HEK293T (cell line): Measurements from ENCODE around the gene WIZ.
"Not testable (repeated sequence)": the region's sequence is repeated elsewhere in the genome, so short reads cannot be mapped to it uniquely, and the experiment has no call there.

Source experiments
- CTCF ChIA-PET: fragments of 350-600 bp; formaldehyde crosslinking; extraction: SDS; loops from one replicate; lab custom pipeline; 2021; ENCODE audit warnings: antibody characterized with exemption, inconsistent platforms; lab: Yijun Ruan, JAX
- POLR2A ChIA-PET: fragments of 350-600 bp; formaldehyde crosslinking; extraction: SDS; loops from one replicate; lab custom pipeline; 2020; ENCODE audit warnings: antibody characterized with exemption, inconsistent platforms; lab: Yijun Ruan, JAX
- DNase-seq: peaks from one replicate; pipeline ENCODE4 v3.0.0; 2012; ENCODE audit warnings: mixed read lengths; ENCODE audit errors: extremely low spot score
- ARNT ChIP-seq: fragments of 450-650 bp; IDR thresholded peaks from 2 replicates; pipeline ENCODE4 v1.6.1; 2017; ENCODE audit warnings: mild to moderate bottlenecking
- BHLHE40 ChIP-seq: fragments of 450-650 bp; IDR thresholded peaks from 2 replicates; pipeline ENCODE4 v1.6.1; 2016; ENCODE audit warnings: mild to moderate bottlenecking, moderate library complexity, borderline replicate concordance
- CTBP1 ChIP-seq: fragments of 450-650 bp; IDR thresholded peaks from 2 replicates; pipeline ENCODE4 v1.6.1; 2016; ENCODE audit warnings: borderline replicate concordance
- ELF4 ChIP-seq: fragments of 450-650 bp; IDR thresholded peaks from 2 replicates; pipeline ENCODE4 v1.6.1; 2017; ENCODE audit warnings: antibody characterized with exemption
- FOXA1 ChIP-seq: fragments of 450-650 bp; IDR thresholded peaks from 2 replicates; pipeline ENCODE4 v1.6.1; 2016; ENCODE audit warnings: mild to moderate bottlenecking
- FOXK2 ChIP-seq: fragments of 450-650 bp; IDR thresholded peaks from 2 replicates; pipeline ENCODE4 v1.6.1; 2016; ENCODE audit warnings: mild to moderate bottlenecking
- FOXM1 ChIP-seq: fragments of 450-650 bp; IDR thresholded peaks from 2 replicates; pipeline ENCODE4 v1.6.1; 2017; ENCODE audit warnings: mild to moderate bottlenecking, borderline replicate concordance
- HDGF ChIP-seq: fragments of 450-650 bp; IDR thresholded peaks from 2 replicates; pipeline ENCODE4 v1.6.1; 2017; ENCODE audit warnings: antibody characterized with exemption, borderline replicate concordance
- L3MBTL2 ChIP-seq: fragments of 450-650 bp; conservative IDR thresholded peaks from 2 replicates; pipeline ENCODE4 v1.6.1; 2016; ENCODE audit warnings: mild to moderate bottlenecking
- LEF1 ChIP-seq: fragments of 450-650 bp; IDR thresholded peaks from 2 replicates; pipeline ENCODE4 v1.6.1; 2017; ENCODE audit warnings: mild to moderate bottlenecking, borderline replicate concordance
- NFRKB ChIP-seq: fragments of 450-650 bp; IDR thresholded peaks from 2 replicates; pipeline ENCODE4 v1.6.1; 2016; ENCODE audit warnings: mild to moderate bottlenecking, moderate library complexity
- SP1 ChIP-seq: fragments of 450-650 bp; IDR thresholded peaks from 2 replicates; pipeline ENCODE4 v1.6.1; 2017
- SUZ12 ChIP-seq: fragments of 450-650 bp; IDR thresholded peaks from 2 replicates; pipeline ENCODE4 v1.6.1; 2016; ENCODE audit warnings: mild to moderate bottlenecking
- TARDBP ChIP-seq: fragments of 450-650 bp; IDR thresholded peaks from 2 replicates; pipeline ENCODE4 v1.6.1; 2016
- ZNF384 ChIP-seq: fragments of 450-650 bp; IDR thresholded peaks from 2 replicates; pipeline ENCODE4 v1.6.1; 2016
- TF ChIP-seq, protein P1 (sequence below): fragments of 450-650 bp; IDR thresholded peaks from 2 replicates; pipeline ENCODE4 v1.6.1; 2016

Gene WIZ

GRCh38 chr19:15479391-15480345 lies 29.9 kb upstream of the WIZ start, which contains the start of gene PGLYRP2:
TSS of gene PGLYRP2 (minus strand) at chr19:15479501. CDS start at chr19:15479371, 130 bp downstream.
- ChIA-PET POLR2A (interaction anchor here (1.1 to 1.3 kb wide), 2 partner anchors 10 to 27 kb away, joined by 3 to 4 read pairs; no protein-coding TSS in a partner anchor), CTCF (interaction anchor here (0.7 kb wide), 1 partner anchor 10 kb away, joined by 3 read pairs; no protein-coding TSS in a partner anchor)
- DNase-seq: no peak
- TF ChIP-seq ARNT: no peak
- no peak for TF ChIP-seq L3MBTL2
- TF ChIP-seq ELF4: no peak
- no peak for TF ChIP-seq ZNF384
- no peak for TF ChIP-seq TARDBP
- TF ChIP-seq CTBP1: no peak
- TF ChIP-seq NFRKB: no peak
- TF ChIP-seq SP1: no peak
- no peak for TF ChIP-seq HDGF
- TF ChIP-seq, protein P1, sequence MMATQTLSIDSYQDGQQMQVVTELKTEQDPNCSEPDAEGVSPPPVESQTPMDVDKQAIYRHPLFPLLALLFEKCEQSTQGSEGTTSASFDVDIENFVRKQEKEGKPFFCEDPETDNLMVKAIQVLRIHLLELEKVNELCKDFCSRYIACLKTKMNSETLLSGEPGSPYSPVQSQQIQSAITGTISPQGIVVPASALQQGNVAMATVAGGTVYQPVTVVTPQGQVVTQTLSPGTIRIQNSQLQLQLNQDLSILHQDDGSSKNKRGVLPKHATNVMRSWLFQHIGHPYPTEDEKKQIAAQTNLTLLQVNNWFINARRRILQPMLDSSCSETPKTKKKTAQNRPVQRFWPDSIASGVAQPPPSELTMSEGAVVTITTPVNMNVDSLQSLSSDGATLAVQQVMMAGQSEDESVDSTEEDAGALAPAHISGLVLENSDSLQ: no peak
- no peak for TF ChIP-seq FOXA1
- no peak for TF ChIP-seq FOXK2
- no peak for TF ChIP-seq LEF1
- no peak for TF ChIP-seq BHLHE40
- no peak for TF ChIP-seq SUZ12

- TF ChIP-seq SP1: no peak
- no peak for TF ChIP-seq FOXM1
- no peak for TF ChIP-seq NFRKB
- TF ChIP-seq ELF4: no peak
- no peak for TF ChIP-seq FOXK2
- TF ChIP-seq FOXA1: no peak
- no peak for TF ChIP-seq SUZ12
- TF ChIP-seq, protein P1: no peak
- POLR2A ChIA-PET: no interaction called here
- DNase-seq: no peak
- CTCF ChIA-PET: no interaction called here
Measured at GRCh38 chr19:15476325-15476724, 26.6 kb upstream of the WIZ start.

- TF ChIP-seq SUZ12 (no peak), ELF4 (no peak)
- POLR2A ChIA-PET: no interaction called here
- CTCF ChIA-PET: no interaction called here
- no peak for DNase-seq
Measured at GRCh38 chr19:15475611-15476010, 25.9 kb upstream of the WIZ start.

- ChIA-PET POLR2A (no interaction called here), CTCF (interaction anchor here (0.6 kb wide), 1 partner anchor 235 kb away, joined by 3 read pairs; no protein-coding TSS in a partner anchor)
- no peak for TF ChIP-seq TARDBP
- no peak for TF ChIP-seq LEF1
- TF ChIP-seq NFRKB: no peak
- TF ChIP-seq FOXK2: no peak
- TF ChIP-seq, protein P1: no peak
- no peak for DNase-seq
Measured at GRCh38 chr19:15475169-15475568, 25.4 kb upstream of the WIZ start.

- CTCF ChIA-PET, DNase-seq, POLR2A ChIA-PET: not testable (repeated sequence)
Measured at GRCh38 chr19:15473821-15474220, 24.1 kb upstream of the WIZ start.

- DNase-seq: no peak
- POLR2A ChIA-PET: no interaction called here
- no peak for TF ChIP-seq BHLHE40
- TF ChIP-seq ARNT: no peak
- TF ChIP-seq CTBP1: no peak
- TF ChIP-seq, protein P1: no peak
- TF ChIP-seq SP1: no peak
- TF ChIP-seq TARDBP: no peak
- TF ChIP-seq FOXM1: no peak
- TF ChIP-seq SUZ12: no peak
- TF ChIP-seq NFRKB: no peak
- no peak for TF ChIP-seq HDGF
- TF ChIP-seq ELF4: no peak
- no peak for TF ChIP-seq LEF1
- no peak for TF ChIP-seq ZNF384
- no peak for TF ChIP-seq FOXK2
- TF ChIP-seq L3MBTL2: no peak
- no peak for TF ChIP-seq FOXA1
- CTCF ChIA-PET: no interaction called here
Measured at GRCh38 chr19:15471639-15472101, 21.9 kb upstream of the WIZ start.
